H9 (cell line): ENCODE data around the gene PJA1. TPM values are rescaled to one million over a fixed set of nuclear protein-coding genes. Genes with fewer than 3 reads are reported as not detected.

Source experiments
- DNase-seq: peaks from one replicate; pipeline ENCODE4 v3.0.0-alpha.2; 2017
- H2AFZ ChIP-seq: one replicate; pipeline ENCODE4 v1.6.1; 2013; ENCODE audit warnings: mild to moderate bottlenecking, low read length, control low read depth, moderate library complexity
- H2AK5ac ChIP-seq: 2 replicates; pipeline ENCODE4 v1.6.1; 2013; ENCODE audit warnings: low read length, control low read depth, mixed read lengths; ENCODE audit not compliant: insufficient read length
- H2BK120ac ChIP-seq: one replicate; pipeline ENCODE4 v1.6.1; 2013; ENCODE audit warnings: low read depth, mild to moderate bottlenecking, low read length, control low read depth, inconsistent platforms; ENCODE audit not compliant: poor library complexity, severe bottlenecking
- H2BK12ac ChIP-seq: 2 replicates; pipeline ENCODE4 v1.6.1; 2013; ENCODE audit warnings: low read length, control low read depth, mixed read lengths, low read depth; ENCODE audit not compliant: insufficient read length
- H2BK15ac ChIP-seq: 2 replicates; pipeline ENCODE4 v1.6.1; 2013; ENCODE audit warnings: low read depth, low read length, control low read depth
- H2BK20ac ChIP-seq: one replicate; pipeline ENCODE4 v1.6.1; 2013; ENCODE audit warnings: low read depth, mild to moderate bottlenecking, low read length, control low read depth, inconsistent platforms; ENCODE audit not compliant: poor library complexity, severe bottlenecking
- H2BK5ac ChIP-seq: 2 replicates; pipeline ENCODE4 v1.6.1; 2013; ENCODE audit warnings: low read length, control low read depth, mixed read lengths; ENCODE audit not compliant: insufficient read length
- H3K14ac ChIP-seq: 2 replicates; pipeline ENCODE4 v1.6.1; 2013; ENCODE audit warnings: low read length, control low read depth; ENCODE audit not compliant: insufficient read depth
- H3K18ac ChIP-seq: 2 replicates; pipeline ENCODE4 v1.6.1; 2013; ENCODE audit warnings: low read depth, mild to moderate bottlenecking, mixed read lengths, low read length, control low read depth; ENCODE audit not compliant: insufficient read length
- H3K23ac ChIP-seq: 2 replicates; pipeline ENCODE4 v1.6.1; 2013; ENCODE audit warnings: low read length, control low read depth, mixed read lengths, low read depth; ENCODE audit not compliant: insufficient read length
- H3K23me2 ChIP-seq: 2 replicates; pipeline ENCODE4 v1.6.1; 2013; ENCODE audit warnings: low read depth, mild to moderate bottlenecking, mixed read lengths, low read length, control low read depth; ENCODE audit not compliant: insufficient read length, poor library complexity, severe bottlenecking
- H3K27ac ChIP-seq: 2 replicates; pipeline ENCODE4 v1.5.1; 2013; ENCODE audit warnings: low read length, control low read depth, mixed read lengths, low read depth; ENCODE audit not compliant: insufficient read length
- H3K27me3 ChIP-seq: 2 replicates; pipeline ENCODE4 v1.6.1; 2013; ENCODE audit warnings: low read length, control low read depth, inconsistent platforms; ENCODE audit not compliant: insufficient read depth
- H3K4ac ChIP-seq: 2 replicates; pipeline ENCODE4 v1.6.1; 2013; ENCODE audit warnings: low read depth, mild to moderate bottlenecking, control low read depth, inconsistent platforms, low read length, moderate library complexity
- H3K4me1 ChIP-seq: 2 replicates; pipeline ENCODE4 v1.6.1; 2013; ENCODE audit warnings: low read length, control low read depth, inconsistent platforms; ENCODE audit not compliant: insufficient read depth
- H3K4me2 ChIP-seq: 2 replicates; pipeline ENCODE4 v1.6.1; 2013; ENCODE audit warnings: low read length, control low read depth, mixed read lengths; ENCODE audit not compliant: insufficient read length, insufficient read depth
- H3K56ac ChIP-seq: 2 replicates; pipeline ENCODE4 v1.6.1; 2013; ENCODE audit warnings: low read depth, mild to moderate bottlenecking, mixed read lengths, low read length, control low read depth; ENCODE audit not compliant: insufficient read length
- H3K79me1 ChIP-seq: 2 replicates; pipeline ENCODE4 v1.6.1; 2013; ENCODE audit warnings: low read depth, mild to moderate bottlenecking, moderate library complexity, low read length, control low read depth, inconsistent platforms; ENCODE audit not compliant: insufficient read depth, poor library complexity, severe bottlenecking
- H3K79me2 ChIP-seq: 2 replicates; pipeline ENCODE4 v1.6.1; 2013; ENCODE audit warnings: low read length, control low read depth, inconsistent platforms; ENCODE audit not compliant: insufficient read depth
- H3K9ac ChIP-seq: 2 replicates; pipeline ENCODE4 v1.6.1; 2013; ENCODE audit warnings: low read length, control low read depth, mixed read lengths; ENCODE audit not compliant: insufficient read length; ENCODE audit errors: extremely low read depth
- H3K9me3 ChIP-seq: one replicate; pipeline ENCODE4 v1.6.1; 2013; ENCODE audit warnings: low read depth, low read length, inconsistent platforms; ENCODE audit not compliant: control insufficient read depth
- H3T11ph ChIP-seq: one replicate; pipeline ENCODE4 v1.6.1; 2013; ENCODE audit warnings: mild to moderate bottlenecking, low read length, control low read depth, inconsistent platforms
- H4K20me1 ChIP-seq: one replicate; pipeline ENCODE4 v1.6.1; 2013; ENCODE audit not compliant: control insufficient read depth, insufficient read length, insufficient read depth
- H4K5ac ChIP-seq: 2 replicates; pipeline ENCODE4 v1.6.1; 2013; ENCODE audit warnings: low read depth, mild to moderate bottlenecking, mixed read lengths, low read length, control low read depth; ENCODE audit not compliant: insufficient read length
- H4K8ac ChIP-seq: replicated peaks from 2 replicates; pipeline ENCODE4 v1.6.1; 2013; ENCODE audit warnings: low read length, control low read depth, mixed read lengths, low read depth; ENCODE audit not compliant: insufficient read length
- H4K91ac ChIP-seq: 2 replicates; pipeline ENCODE4 v1.6.1; 2013; ENCODE audit warnings: low read depth, mild to moderate bottlenecking, moderate library complexity, mixed read lengths, low read length, control low read depth; ENCODE audit not compliant: insufficient read length
- H3K27ac Mint-ChIP-seq, 3 experiments: 2 replicates in 2 of 3; 3 replicates in 1 of 3; pipeline ENCODE4 v1.8.0; 2020 to 2021; ENCODE audit warnings: mixed read lengths in 3 of 3, mild to moderate bottlenecking in 1 of 3, moderate library complexity in 1 of 3
- H3K27me3 Mint-ChIP-seq: 2 replicates; pipeline ENCODE4 v1.8.0; 2021; ENCODE audit warnings: low read depth, mild to moderate bottlenecking, moderate library complexity, mixed read lengths
- H3K36me3 Mint-ChIP-seq, 3 experiments: 2 replicates in 2 of 3; 3 replicates in 1 of 3; pipeline ENCODE4 v1.8.0; 2020 to 2021; ENCODE audit warnings: low read depth in 3 of 3, mixed read lengths in 3 of 3; ENCODE audit not compliant: insufficient read depth in 1 of 3
- H3K4me1 Mint-ChIP-seq, 2 experiments: 2 replicates each; pipeline ENCODE4 v1.8.0; 2020; ENCODE audit warnings: mixed read lengths in 2 of 2
- H3K4me3 Mint-ChIP-seq, 2 experiments: 2 replicates in 1 of 2; 3 replicates in 1 of 2; pipeline ENCODE4 v1.8.0; 2020 to 2021; ENCODE audit warnings: mild to moderate bottlenecking in 2 of 2, mixed read lengths in 2 of 2, moderate library complexity in 1 of 2
- H3K9me3 Mint-ChIP-seq, 2 experiments: 2 replicates in 1 of 2; 3 replicates in 1 of 2; pipeline ENCODE4 v1.8.0; 2020; ENCODE audit warnings: mild to moderate bottlenecking in 2 of 2, mixed read lengths in 2 of 2, moderate library complexity in 1 of 2
- CTCF ChIP-seq: fragments of 200-600 bp; sonication (generic); conservative IDR thresholded peaks from 3 replicates; pipeline ENCODE4 v1.8.0; 2021; ENCODE audit warnings: antibody characterized with exemption, mild to moderate bottlenecking
- WGBS: extraction: QIAGEN DNeasy Blood & Tissue Kit; methylation state at CpG from one replicate; pipeline ENCODE4 v1.1.7; 2013; ENCODE audit warnings: missing lambda C conversion rate, low lambda C conversion rate, mixed read lengths; ENCODE audit not compliant: insufficient read length; ENCODE audit errors: extremely low coverage; 5-methylcytosine and 5-hydroxymethylcytosine counted together
- total RNA-seq: library from RNA; stranded (reverse); gene quantifications from 2 replicates; pipeline ENCODE4 v1.2.1, GENCODE V29; 2021

PJA1 gene
- total RNA-seq, 1 experiment from 2014 or later: 41.4 TPM

- Histone ChIP-seq H3K23me2 (no peaks in the 10 kb centered on the region), H3K14ac (no peak overlapping the region), H3K9me3 (no peaks in the 10 kb centered on the region), H3K4me1 (no peaks in the 10 kb centered on the region), H3K4me2 (no peak overlapping the region), H3K56ac (no peak overlapping the region), H4K5ac (no peak overlapping the region), H3T11ph (no peak overlapping the region), H2AK5ac (no peak overlapping the region), H2AFZ (no peak overlapping the region), H3K79me2 (no peaks in the 10 kb centered on the region), H3K27ac (no peak overlapping the region), H3K18ac (no peak overlapping the region), H3K27me3 (peaks cover 2% of the 10 kb centered on the region; the same call in 1 of the 2 replicates), H2BK20ac (no peak overlapping the region), H3K9ac (no peak overlapping the region), H2BK5ac (no peak overlapping the region), H3K23ac (no peak overlapping the region), H2BK120ac (no peak overlapping the region), H4K91ac (no peak overlapping the region), H4K20me1 (no peaks in the 10 kb centered on the region), H4K8ac (no peak overlapping the region), H2BK12ac (no peak overlapping the region), H3K79me1 (no peaks in the 10 kb centered on the region), H2BK15ac (no peak overlapping the region), H3K4ac (no peak overlapping the region)
- peaks cover 0 to 4% (median 0%) of the 10 kb centered on the region in 3 experiments; a peak in 3 of 7 replicates for H3K36me3 Mint-ChIP-seq
- H3K27me3 Mint-ChIP-seq: peaks cover 45% of the 10 kb centered on the region
- no peak for TF ChIP-seq CTCF
- H3K9me3 Mint-ChIP-seq: peaks cover 58 to 72% of the 10 kb centered on the region in 2 experiments
- no CpG with 5 or more reads among the region's 5 CpGs for WGBS
- H3K27ac Mint-ChIP-seq: no peak overlapping the region
- H3K4me3 Mint-ChIP-seq: no peak overlapping the region
- no peak for DNase-seq
- peaks cover 3 to 8% of the 10 kb centered on the region in 2 experiments; a peak in 3 of 4 replicates for H3K4me1 Mint-ChIP-seq
These were observed 40.2 kb downstream of the PJA1 start for GRCh38 chrX:69125094-69125493.
